H1 (cell line): ENCODE results near the gene C4B. TPM values are rescaled to one million over a fixed set of nuclear protein-coding genes. Genes with fewer than 3 reads are reported as not detected.

Source experiments
- CTCF ChIA-PET: fragments of 300-600 bp; sonication (Branson Sonifier 250); formaldehyde crosslinking; loops from one replicate; lab custom pipeline; 2021; ENCODE audit not compliant: partially characterized antibody; lab: Charles Lee
- POLR2A ChIA-PET: fragments of 300-600 bp; sonication (Branson Sonifier 250); formaldehyde crosslinking; loops from one replicate; lab custom pipeline; 2021; ENCODE audit warnings: inconsistent platforms; ENCODE audit not compliant: partially characterized antibody; lab: Charles Lee
- DNase-seq, 2 experiments: peaks; one replicate each; pipeline versions ENCODE4 v3.0.0 to v3.0.0-alpha.2; 2010 to 2022; ENCODE audit warnings: low spot score in 2 of 2, low read depth in 1 of 2, mixed read lengths in 1 of 2
- FAIRE-seq: peaks from 2 replicates; lab custom pipeline; 2011; peaks lifted over from hg19 to GRCh38; lab: Jason Lieb, UNC
- H2AFZ ChIP-seq: 2 replicates; pipeline ENCODE4 v1.8.1; 2012; ENCODE audit warnings: low read length, inconsistent platforms
- H2AK5ac ChIP-seq: 2 replicates; pipeline ENCODE4 v1.6.1; 2013; ENCODE audit warnings: low read depth, low read length
- H2BK120ac ChIP-seq: replicated peaks from 2 replicates; pipeline ENCODE3; 2013; ENCODE audit warnings: low read depth, low read length, inconsistent platforms
- H2BK12ac ChIP-seq: 2 replicates; pipeline ENCODE4 v1.6.1; 2013; ENCODE audit warnings: low read depth, low read length
- H2BK15ac ChIP-seq: 2 replicates; pipeline ENCODE4 v1.6.1; 2013; ENCODE audit warnings: low read length
- H2BK20ac ChIP-seq: 2 replicates; pipeline ENCODE4 v1.6.1; 2013; ENCODE audit warnings: low read length
- H2BK5ac ChIP-seq: 2 replicates; pipeline ENCODE4 v1.6.1; 2013; ENCODE audit warnings: low read depth, low read length
- H3K14ac ChIP-seq: 2 replicates; pipeline ENCODE4 v1.6.1; 2013; ENCODE audit warnings: inconsistent platforms; ENCODE audit not compliant: insufficient read length
- H3K18ac ChIP-seq: 2 replicates; pipeline ENCODE4 v1.6.1; 2013; ENCODE audit warnings: low read length; ENCODE audit errors: extremely low read depth
- H3K23ac ChIP-seq: 2 replicates; pipeline ENCODE4 v1.6.1; 2013; ENCODE audit warnings: inconsistent platforms; ENCODE audit not compliant: insufficient read length
- H3K23me2 ChIP-seq: 2 replicates; pipeline ENCODE4 v1.6.1; 2013; ENCODE audit warnings: low read depth, low read length
- H3K27ac ChIP-seq: 2 replicates; pipeline ENCODE4 v1.6.1; 2011; ENCODE audit warnings: low read depth, low read length, inconsistent platforms
- H3K27me3 ChIP-seq, 4 experiments: replicated peaks in 1 of 4; 1 replicate in 1 of 4; 2 replicates in 3 of 4; pipeline versions ENCODE4 v1.6.1 to v1.8.1; 2011 to 2013; ENCODE audit warnings: low read length in 3 of 4, mild to moderate bottlenecking in 3 of 4, inconsistent platforms in 2 of 4, mixed read lengths in 2 of 4, moderate library complexity in 1 of 4; ENCODE audit not compliant: control insufficient read depth in 3 of 4, insufficient read depth in 3 of 4; ENCODE audit errors: extremely low read depth in 1 of 4
- H3K36me3 ChIP-seq, 4 experiments: 2 replicates each; pipeline versions ENCODE4 v1.6.1 to v1.8.1; 2011 to 2013; ENCODE audit warnings: mild to moderate bottlenecking in 4 of 4, low read length in 3 of 4, moderate library complexity in 2 of 4, control low read depth in 1 of 4, inconsistent platforms in 1 of 4; ENCODE audit not compliant: insufficient read depth in 4 of 4, control insufficient read depth in 2 of 4
- H3K4ac ChIP-seq: replicated peaks from 2 replicates; pipeline ENCODE3; 2013; ENCODE audit warnings: low read length, low read depth, mixed read lengths, inconsistent platforms; ENCODE audit not compliant: insufficient read length
- H3K4me1 ChIP-seq, 4 experiments: replicated peaks in 1 of 4; 1 replicate in 1 of 4; 2 replicates in 3 of 4; pipeline versions ENCODE4 v1.6.1 to v1.8.1; 2011 to 2013; ENCODE audit warnings: low read length in 3 of 4, inconsistent platforms in 2 of 4, mixed read lengths in 1 of 4; ENCODE audit not compliant: insufficient read depth in 4 of 4, control insufficient read depth in 3 of 4
- H3K4me2 ChIP-seq, 2 experiments: 2 replicates each; pipeline versions ENCODE4 v1.6.1 to v1.8.1; 2011 to 2013; ENCODE audit warnings: low read depth in 2 of 2, low read length in 2 of 2, control low read depth in 1 of 2, inconsistent platforms in 1 of 2, mild to moderate bottlenecking in 1 of 2; ENCODE audit not compliant: insufficient read depth in 1 of 2
- H3K4me3 ChIP-seq, 4 experiments: fragments of 200-600, 300-600 bp in 1 of 4; sonication (generic), shearing (Covaris generic), sonication (Bioruptor Twin) in 1 of 4; 2 replicates each; pipeline versions ENCODE4 v1.5.1 to v1.8.1; 2011 to 2016; ENCODE audit warnings: low read length in 4 of 4, low read depth in 3 of 4, control low read depth in 2 of 4, inconsistent platforms in 2 of 4, mild to moderate bottlenecking in 2 of 4, mixed read lengths in 1 of 4, moderate library complexity in 1 of 4; ENCODE audit not compliant: insufficient read depth in 2 of 4; ENCODE audit errors: extremely low read depth in 1 of 4
- H3K56ac ChIP-seq: replicated peaks from 2 replicates; pipeline ENCODE3; 2013; ENCODE audit warnings: low read depth, mild to moderate bottlenecking, mixed read lengths, low read length, inconsistent platforms; ENCODE audit not compliant: insufficient read length
- H3K79me1 ChIP-seq: 2 replicates; pipeline ENCODE4 v1.6.1; 2013; ENCODE audit warnings: low read depth, low read length, control low read depth
- H3K79me2 ChIP-seq, 2 experiments: 2 replicates each; pipeline versions ENCODE4 v1.6.1 to v1.8.1; 2012 to 2013; ENCODE audit warnings: low read length in 2 of 2, mild to moderate bottlenecking in 2 of 2, inconsistent platforms in 1 of 2; ENCODE audit not compliant: insufficient read depth in 2 of 2, control insufficient read depth in 1 of 2
- H3K9ac ChIP-seq, 4 experiments: replicated peaks in 1 of 4; 1 replicate in 1 of 4; 2 replicates in 3 of 4; pipeline versions ENCODE4 v1.6.1 to v1.8.1; 2011 to 2013; ENCODE audit warnings: low read depth in 3 of 4, low read length in 3 of 4, control low read depth in 2 of 4, mild to moderate bottlenecking in 2 of 4, moderate library complexity in 2 of 4, inconsistent platforms in 1 of 4; ENCODE audit errors: extremely low read depth in 1 of 4
- H3K9me3 ChIP-seq, 2 experiments: 2 replicates each; pipeline versions ENCODE4 v1.6.1 to v1.8.1; 2012 to 2013; ENCODE audit warnings: mild to moderate bottlenecking in 2 of 2, moderate library complexity in 2 of 2, control low read depth in 1 of 2, inconsistent platforms in 1 of 2, low read depth in 1 of 2, low read length in 1 of 2, mixed read lengths in 1 of 2; ENCODE audit not compliant: insufficient read depth in 2 of 2
- H4K20me1 ChIP-seq, 2 experiments: replicated peaks in 1 of 2; 2 replicates each; pipeline versions ENCODE3 to v1.8.1; 2011 to 2013; ENCODE audit warnings: inconsistent platforms in 2 of 2, low read length in 2 of 2, mild to moderate bottlenecking in 1 of 2; ENCODE audit not compliant: insufficient read depth in 2 of 2, control insufficient read depth in 1 of 2
- H4K5ac ChIP-seq: 2 replicates; pipeline ENCODE4 v1.6.1; 2013; ENCODE audit warnings: low read length, low read depth, mixed read lengths, inconsistent platforms; ENCODE audit not compliant: insufficient read length
- H4K8ac ChIP-seq: 2 replicates; pipeline ENCODE4 v1.8.0; 2013; ENCODE audit warnings: mild to moderate bottlenecking, moderate library complexity, low read length, inconsistent platforms; ENCODE audit not compliant: insufficient read depth; ENCODE audit errors: extremely low read depth
- H4K91ac ChIP-seq: replicated peaks from 2 replicates; pipeline ENCODE3; 2013; ENCODE audit warnings: low read length, mixed read lengths, inconsistent platforms; ENCODE audit not compliant: insufficient read length
- BACH1 ChIP-seq: IDR thresholded peaks from 2 replicates; pipeline ENCODE4 v1.6.1; 2012; ENCODE audit warnings: low read length, improper control_type of control experiment
- CREB1 ChIP-seq: IDR thresholded peaks from 2 replicates; pipeline ENCODE4 v1.6.1; 2012; ENCODE audit warnings: inconsistent platforms
- CTBP2 ChIP-seq: IDR thresholded peaks from 2 replicates; pipeline ENCODE4 v1.7.0; 2011; ENCODE audit warnings: borderline replicate concordance, mild to moderate bottlenecking, moderate library complexity, mixed read lengths, low read length; ENCODE audit not compliant: insufficient read depth, insufficient read length
- E2F6 ChIP-seq: IDR thresholded peaks from 2 replicates; pipeline ENCODE4 v1.6.1; 2012; ENCODE audit warnings: inconsistent platforms
- HDAC6 ChIP-seq: IDR thresholded peaks from one replicate; pipeline ENCODE4 v1.7.1; 2012; ENCODE audit warnings: low read depth, mild to moderate bottlenecking, inconsistent platforms, low read length, moderate library complexity
- JUN ChIP-seq: IDR thresholded peaks from 2 replicates; pipeline ENCODE4 v1.6.1; 2011; ENCODE audit warnings: low read depth, mild to moderate bottlenecking, improper control_type of control experiment, low read length
- MAX ChIP-seq: IDR thresholded peaks from 2 replicates; pipeline ENCODE4 v1.6.1; 2012; ENCODE audit warnings: inconsistent platforms
- NANOG ChIP-seq: IDR thresholded peaks from 2 replicates; pipeline ENCODE4 v1.6.1; 2011; ENCODE audit warnings: low read length, low read depth, mild to moderate bottlenecking, inconsistent platforms; ENCODE audit not compliant: insufficient read depth, poor library complexity, severe bottlenecking
- POLR2AphosphoS5 ChIP-seq: IDR thresholded peaks from 2 replicates; pipeline ENCODE4 v1.6.1; 2011; ENCODE audit warnings: low read depth, low read length
- RNF2 ChIP-seq: fragments of 200-900, 300-1000 bp; sonication (generic); IDR thresholded peaks from 2 replicates; pipeline ENCODE4 v1.7.1; 2016; ENCODE audit warnings: borderline replicate concordance, low read depth, mild to moderate bottlenecking, antibody characterized with exemption, low read length; ENCODE audit not compliant: poor library complexity, severe bottlenecking; ENCODE audit errors: missing control alignments
- SIN3A ChIP-seq, 2 experiments: IDR thresholded peaks in 1 of 2; conservative IDR thresholded peaks in 1 of 2; 2 replicates each; pipeline ENCODE4 v1.6.1; 2011 to 2012; ENCODE audit warnings: low read length in 2 of 2, improper control_type of control experiment in 1 of 2, low read depth in 1 of 2, mild to moderate bottlenecking in 1 of 2
- TAF1 ChIP-seq: IDR thresholded peaks from 2 replicates; pipeline ENCODE4 v1.6.1; 2011; ENCODE audit warnings: mild to moderate bottlenecking, low read depth, low read length
- TEAD4 ChIP-seq: IDR thresholded peaks from 2 replicates; pipeline ENCODE4 v1.6.1; 2012; ENCODE audit warnings: low read depth, low read length, inconsistent platforms, mixed read lengths
- WGBS, 2 experiments: shearing (Covaris generic) in 1 of 2; methylation state at CpG; one replicate each; pipeline versions ENCODE4 v1.1.6 to v1.1.7; 2013 to 2015; ENCODE audit warnings: low lambda C conversion rate in 2 of 2, mixed read lengths in 2 of 2, inconsistent platforms in 1 of 2, low coverage in 1 of 2, missing lambda C conversion rate in 1 of 2; ENCODE audit not compliant: insufficient replicate concordance in 2 of 2, insufficient coverage in 1 of 2, insufficient read length in 1 of 2; ENCODE audit errors: extremely low coverage in 1 of 2, missing lambda C conversion rate in 1 of 2; 5-methylcytosine and 5-hydroxymethylcytosine counted together
- polyA plus RNA-seq, 7 experiments: library from polyadenylated mRNA; depleted of rRNA in 3 of 7; stranded (reverse) in 5 of 7; unstranded in 2 of 7; fragments of >200 nt in 5 of 7; fragments of 200-250 nt in 2 of 7; gene quantifications; 1 replicate in 5 of 7; 2 replicates in 1 of 7; 4 replicates in 1 of 7; pipeline versions ENCODE4 v1.2.1 to v1.2.3, GENCODE V29; 2011 to 2013; ENCODE audit warnings: missing spikeins in 2 of 7, mixed read lengths in 2 of 7
- total RNA-seq: library from RNA; stranded (reverse); fragmentation: NEBNext Ultra II Directional; extraction: Animal tissue kit (Norgen Biotek cat#: 25700); gene quantifications from 2 replicates; pipeline ENCODE4 v1.2.1, GENCODE V29; 2021

Gene C4B
- total and polyA plus RNA-seq, 2 of the 8 experiments (the other 6 are each of a cell fraction or from before 2014, with no cell fraction given), result 0.74 to 3.5 TPM

- Histone ChIP-seq H3K14ac (no peak overlapping the region), H2BK120ac (no peak overlapping the region), H3K36me3 (no peaks in the 10 kb centered on the region), H3K56ac (no peak overlapping the region), H3K79me2 (no peaks in the 10 kb centered on the region), H2BK15ac (no peak overlapping the region), H2AK5ac (no peak overlapping the region), H3K27me3 (no peaks in the 10 kb centered on the region), H4K91ac (no peak overlapping the region), H3K18ac (no peak overlapping the region), H4K20me1 (no peaks in the 10 kb centered on the region), H3K9me3 (no peaks in the 10 kb centered on the region), H3K4me1 (no peaks in the 10 kb centered on the region), H3K4me3 (no peak overlapping the region), H4K5ac (no peak overlapping the region), H4K8ac (no peak overlapping the region), H2BK20ac (no peak overlapping the region), H3K23me2 (no peaks in the 10 kb centered on the region), H2BK5ac (no peak overlapping the region), H3K4ac (no peak overlapping the region), H2BK12ac (no peak overlapping the region), H3K27ac (no peak overlapping the region), H3K79me1 (no peaks in the 10 kb centered on the region), H2AFZ (no peak overlapping the region), H3K4me2 (no peak overlapping the region), H3K9ac (no peak overlapping the region), H3K23ac (no peak overlapping the region)
- ChIA-PET POLR2A (interaction anchor here (1.7 kb wide), 1 partner anchor 12 kb away, joined by 3 read pairs; no protein-coding TSS in a partner anchor), CTCF (interaction anchor here (4.1 kb wide), 1 partner anchor 10 kb away, joined by 38 read pairs; no protein-coding TSS in a partner anchor)
- FAIRE-seq, result no peak
- no peak for DNase-seq
- 81% methylated on average over 16 of the region's 17 CpGs; no CpG with 5 or more reads in 1 of the 2 experiments for WGBS, 2 experiments
- TF ChIP-seq E2F6 (no peak), NANOG (no peak), HDAC6 (no peak), CREB1 (no peak), POLR2AphosphoS5 (no peak), TEAD4 (no peak), RNF2 (no peak), MAX (no peak), JUN (no peak), CTBP2 (no peak), BACH1 (no peak), SIN3A (conservative IDR thresholded peaks at IDR 0.05 in 1 of 2, IDR thresholded peaks at IDR 0.05 in 1 of 2; ENCODE audit: low read depth in 1 of 2, low read length in 2 of 2) (no peak), TAF1 (no peak)
Measured at GRCh38 chr6:32057966-32058365, 43.4 kb downstream of the C4B start.
